MM.1S (cell line): ENCODE data around the gene NRXN3.

Experiments used
- DNase-seq: peaks from one replicate; pipeline ENCODE4 v3.0.0-alpha.2; 2015
- H2AFZ ChIP-seq: fragments of 300-600 bp; sonication (generic); 2 replicates; pipeline ENCODE4 v1.6.0; 2016; ENCODE audit warnings: antibody characterized with exemption, low read length
- H3F3A ChIP-seq: fragments of 300-600 bp; sonication (generic); 2 replicates; pipeline ENCODE4 v1.6.1; 2016; ENCODE audit warnings: mild to moderate bottlenecking, antibody characterized with exemption, low read length, moderate library complexity, mixed read lengths; ENCODE audit not compliant: insufficient read depth
- H3K27ac ChIP-seq: fragments of 300-600 bp; sonication (generic); 2 replicates; pipeline ENCODE4 v1.5.1; 2016; ENCODE audit warnings: mild to moderate bottlenecking, low read length
- H3K27me3 ChIP-seq: fragments of 300-600 bp; sonication (generic); replicated peaks from 2 replicates; pipeline ENCODE4 v1.6.0; 2016; ENCODE audit warnings: low read length; ENCODE audit not compliant: insufficient read depth
- H3K36me3 ChIP-seq: fragments of 300-600 bp; sonication (generic); replicated peaks from 2 replicates; pipeline ENCODE4 v1.6.1; 2016; ENCODE audit warnings: mild to moderate bottlenecking, low read length, mixed read lengths; ENCODE audit not compliant: insufficient read depth
- H3K4me1 ChIP-seq: fragments of 300-600 bp; sonication (generic); 2 replicates; pipeline ENCODE4 v1.6.1; 2016; ENCODE audit warnings: low read length, mixed read lengths
- H3K4me2 ChIP-seq: fragments of 300-600 bp; sonication (generic); 2 replicates; pipeline ENCODE4 v1.6.0; 2016; ENCODE audit warnings: low read depth, low read length
- H3K4me3 ChIP-seq: fragments of 300-600 bp; sonication (generic); 2 replicates; pipeline ENCODE4 v1.5.1; 2016; ENCODE audit warnings: low read length, mixed read lengths
- H3K79me2 ChIP-seq: fragments of 300-600 bp; sonication (generic); 2 replicates; pipeline ENCODE4 v1.6.1; 2016; ENCODE audit warnings: mixed run types, low read length, mixed read lengths
- H3K9ac ChIP-seq: fragments of 300-600 bp; sonication (generic); 2 replicates; pipeline ENCODE4 v1.6.1; 2016; ENCODE audit warnings: low read length, mixed read lengths
- H3K9me2 ChIP-seq: fragments of 300-600 bp; sonication (generic); replicated peaks from 2 replicates; pipeline ENCODE4 v1.6.1; 2016; ENCODE audit warnings: mild to moderate bottlenecking, low read length, mixed read lengths; ENCODE audit not compliant: insufficient read depth
- H3K9me3 ChIP-seq: fragments of 300-600 bp; sonication (generic); replicated peaks from 2 replicates; pipeline ENCODE4 v1.6.1; 2016; ENCODE audit warnings: mild to moderate bottlenecking, low read length, mixed read lengths; ENCODE audit not compliant: insufficient read depth
- H4K20me1 ChIP-seq: fragments of 300-600 bp; sonication (generic); 2 replicates; pipeline ENCODE4 v1.6.1; 2016; ENCODE audit warnings: mild to moderate bottlenecking, low read length, moderate library complexity, mixed read lengths; ENCODE audit not compliant: insufficient read depth
- CTCF ChIP-seq: fragments of 300-600 bp; sonication (generic); IDR thresholded peaks from 2 replicates; pipeline ENCODE4 v1.5.1; 2016; ENCODE audit warnings: antibody characterized with exemption, low read length, mixed read lengths
- EZH2 ChIP-seq: fragments of 300-600 bp; sonication (generic); optimal IDR thresholded peaks from 2 replicates; pipeline ENCODE3; 2017; ENCODE audit warnings: low read depth, mild to moderate bottlenecking, antibody characterized with exemption, low read length, mixed read lengths
- EZH2phosphoT487 ChIP-seq: fragments of 300-600 bp; sonication (generic); IDR thresholded peaks from 2 replicates; pipeline ENCODE4 v1.6.1; 2018; ENCODE audit warnings: antibody characterized with exemption, low read length

NRXN3 gene

DNA sequence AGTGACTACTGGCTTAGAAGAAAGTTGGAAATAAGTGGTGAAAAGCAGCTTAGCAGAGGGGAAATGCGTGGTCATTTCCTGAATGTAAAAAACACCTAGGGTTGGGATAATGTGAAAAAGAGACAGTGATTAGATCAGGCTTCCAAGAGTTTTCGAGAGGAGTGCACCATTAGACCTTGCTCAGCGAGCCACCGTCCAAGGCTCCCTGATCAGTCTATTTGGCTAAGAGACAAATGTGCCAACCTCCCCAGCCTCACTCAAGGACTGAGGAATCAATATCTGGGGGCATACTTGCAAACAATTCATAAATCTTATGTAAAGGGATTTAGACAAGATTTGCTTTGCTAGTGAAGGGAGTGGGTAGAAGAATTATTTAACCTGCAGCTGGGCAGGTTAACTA lies 594.5 kb downstream of the NRXN3 start:
- TF ChIP-seq EZH2 (no peak), EZH2phosphoT487 (no peak), CTCF (no peak)
- Histone ChIP-seq H3K4me3 (no peak overlapping the region), H2AFZ (no peak overlapping the region), H3K27me3 (no peaks in the 10 kb centered on the region), H3K79me2 (no peaks in the 10 kb centered on the region), H3K4me1 (no peaks in the 10 kb centered on the region), H3K27ac (no peak overlapping the region), H3K9me2 (no peaks in the 10 kb centered on the region), H3K36me3 (no peaks in the 10 kb centered on the region), H4K20me1 (no peaks in the 10 kb centered on the region), H3K9me3 (no peaks in the 10 kb centered on the region), H3K4me2 (no peak overlapping the region), H3F3A (no peaks in the 10 kb centered on the region), H3K9ac (no peak overlapping the region)
- no peak for DNase-seq

DNA sequence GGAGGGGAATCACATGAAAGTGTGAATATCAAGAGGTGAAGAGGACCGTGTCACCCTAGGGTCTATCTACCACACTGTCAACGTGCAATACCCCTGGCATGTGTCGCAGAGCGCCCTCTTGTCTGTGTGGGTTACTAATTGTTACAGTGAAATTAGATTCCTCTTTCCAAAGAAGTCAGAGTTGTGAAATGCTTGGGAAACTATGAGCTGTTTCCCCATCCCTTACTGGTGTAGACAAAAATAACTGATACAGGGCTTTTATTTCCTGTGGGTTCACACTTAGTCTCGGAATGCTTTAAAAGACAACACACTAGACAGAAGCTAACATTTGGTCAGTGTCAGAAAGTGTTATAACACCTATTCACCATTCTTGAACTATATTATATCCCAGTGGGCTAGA lies 597.3 kb downstream of the NRXN3 start:
- Histone ChIP-seq H3K27ac (no peak overlapping the region), H3K4me2 (no peak overlapping the region), H2AFZ (no peak overlapping the region), H3K4me3 (no peak overlapping the region), H3K9ac (no peak overlapping the region), H3K4me1 (no peaks in the 10 kb centered on the region), H3K9me3 (no peaks in the 10 kb centered on the region), H3K79me2 (no peaks in the 10 kb centered on the region), H4K20me1 (no peaks in the 10 kb centered on the region), H3F3A (no peaks in the 10 kb centered on the region), H3K9me2 (no peaks in the 10 kb centered on the region), H3K36me3 (no peaks in the 10 kb centered on the region), H3K27me3 (no peaks in the 10 kb centered on the region)
- DNase-seq = no peak
- no peak for TF ChIP-seq CTCF
- no peak for TF ChIP-seq EZH2
- TF ChIP-seq EZH2phosphoT487 = no peak

DNA sequence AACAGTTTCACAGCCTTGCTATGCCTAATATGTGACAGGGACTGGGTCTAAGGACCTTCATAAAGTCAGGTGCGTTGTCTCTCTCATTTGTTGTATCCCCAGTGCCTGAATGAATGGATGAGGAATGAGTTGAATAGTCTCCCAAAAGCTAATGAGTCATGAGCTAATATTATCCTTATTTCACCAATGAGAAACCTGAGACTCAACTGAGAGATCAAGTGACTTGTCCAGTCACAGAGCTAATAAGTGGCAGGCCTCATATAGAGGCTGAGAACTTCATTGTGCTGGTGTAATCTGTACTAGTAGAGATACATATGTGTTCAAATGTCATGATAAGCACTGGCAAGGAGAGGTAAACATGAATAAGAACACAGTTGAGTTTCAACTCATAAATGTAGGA lies 612.4 kb downstream of the NRXN3 start:
- Histone ChIP-seq H3K27me3 (no peaks in the 10 kb centered on the region), H3K36me3 (no peaks in the 10 kb centered on the region), H3K4me3 (no peak overlapping the region), H2AFZ (no peak overlapping the region), H3K4me1 (no peaks in the 10 kb centered on the region), H3K4me2 (no peak overlapping the region), H3K9ac (no peak overlapping the region), H3K79me2 (no peaks in the 10 kb centered on the region), H3K9me2 (no peaks in the 10 kb centered on the region), H3F3A (no peaks in the 10 kb centered on the region), H4K20me1 (no peaks in the 10 kb centered on the region), H3K27ac (no peak overlapping the region), H3K9me3 (no peaks in the 10 kb centered on the region)
- DNase-seq = no peak
- no peak for TF ChIP-seq EZH2
- TF ChIP-seq CTCF = no peak
- TF ChIP-seq EZH2phosphoT487 = no peak
